ENCODE measurements around the gene ABCB4.

ABCB4 gene

GRCh38 chr7:87432536-87432935 is 42.9 kb downstream of the ABCB4 start:
- H3K36me3 Mint-ChIP-seq (ENCODE audit: low read depth) = peaks cover 4% of the 10 kb centered on the region
- no peak for TF ChIP-seq CTCF (IDR thresholded peaks at IDR 0.05; ENCODE audit: unreplicated experiment in 3 of 3)
- H3K9me3 Mint-ChIP-seq = no peaks in the 10 kb centered on the region
- H3K27me3 Mint-ChIP-seq (ENCODE audit: low read depth) = no peaks in the 10 kb centered on the region
- no peaks in the 10 kb centered on the region for H3K4me1 Mint-ChIP-seq
- no peak overlapping the region for H3K27ac Mint-ChIP-seq
- no peak overlapping the region for H3K4me3 Mint-ChIP-seq

GRCh38 chr7:87427288-87427687 is 48.2 kb downstream of the ABCB4 start:
- no peak for TF ChIP-seq CTCF (IDR thresholded peaks at IDR 0.05; ENCODE audit: unreplicated experiment in 3 of 3)
- Mint-ChIP-seq H3K27ac (no peak overlapping the region), H3K4me1 (no peaks in the 10 kb centered on the region), H3K9me3 (no peaks in the 10 kb centered on the region), H3K27me3 (ENCODE audit: low read depth) (no peaks in the 10 kb centered on the region), H3K4me3 (no peak overlapping the region), H3K36me3 (ENCODE audit: low read depth) (no peaks in the 10 kb centered on the region)

GRCh38 chr7:87426160-87426559 is 49.3 kb downstream of the ABCB4 start:
- Mint-ChIP-seq H3K27ac (no peak overlapping the region), H3K9me3 (no peaks in the 10 kb centered on the region), H3K27me3 (ENCODE audit: low read depth) (no peaks in the 10 kb centered on the region), H3K4me1 (no peaks in the 10 kb centered on the region), H3K4me3 (no peak overlapping the region), H3K36me3 (ENCODE audit: low read depth) (no peaks in the 10 kb centered on the region)
- no peak for TF ChIP-seq CTCF (IDR thresholded peaks at IDR 0.05; ENCODE audit: unreplicated experiment in 3 of 3)

- Mint-ChIP-seq H3K4me1 (no peaks in the 10 kb centered on the region), H3K27me3 (ENCODE audit: low read depth) (no peaks in the 10 kb centered on the region), H3K4me3 (no peak overlapping the region), H3K36me3 (ENCODE audit: low read depth) (no peaks in the 10 kb centered on the region), H3K27ac (no peak overlapping the region), H3K9me3 (no peaks in the 10 kb centered on the region)
- no peak for TF ChIP-seq CTCF (IDR thresholded peaks at IDR 0.05; ENCODE audit: unreplicated experiment in 3 of 3)
Measured at GRCh38 chr7:87424075-87424474, 51.4 kb downstream of the ABCB4 start.

GRCh38 chr7:87420173-87420572 is 55.3 kb downstream of the ABCB4 start:
- no peak for TF ChIP-seq CTCF (IDR thresholded peaks at IDR 0.05; ENCODE audit: unreplicated experiment in 3 of 3)
- H3K4me3 Mint-ChIP-seq = no peak overlapping the region
- H3K4me1 Mint-ChIP-seq = no peaks in the 10 kb centered on the region
- peaks cover 4% of the 10 kb centered on the region for H3K27me3 Mint-ChIP-seq (ENCODE audit: low read depth)
- H3K36me3 Mint-ChIP-seq (ENCODE audit: low read depth) = no peaks in the 10 kb centered on the region
- no peak overlapping the region for H3K27ac Mint-ChIP-seq
- H3K9me3 Mint-ChIP-seq = no peaks in the 10 kb centered on the region

- no peaks in the 10 kb centered on the region for H3K4me1 Mint-ChIP-seq
- H3K36me3 Mint-ChIP-seq (ENCODE audit: low read depth) = no peaks in the 10 kb centered on the region
- no peak overlapping the region for H3K27ac Mint-ChIP-seq
- H3K4me3 Mint-ChIP-seq = no peak overlapping the region
- TF ChIP-seq CTCF (IDR thresholded peaks at IDR 0.05; ENCODE audit: unreplicated experiment in 3 of 3) = peak; percentile 72
- no peaks in the 10 kb centered on the region for H3K9me3 Mint-ChIP-seq
- peaks cover 4% of the 10 kb centered on the region for H3K27me3 Mint-ChIP-seq (ENCODE audit: low read depth)
Measured at GRCh38 chr7:87416682-87417587, 58.5 kb downstream of the ABCB4 start.
